Middle frontal gyrus (tissue), 1 donor: ENCODE data around the gene C20orf204.
"Not testable (repeated sequence)": the region's sequence is repeated elsewhere in the genome, so short reads cannot be mapped to it uniquely, and the experiment has no call there.

Source experiments
- DNase-seq: peaks from one replicate; pipeline ENCODE4 v3.0.0-alpha.2; 2015; ENCODE audit warnings: low spot score; ENCODE audit errors: extremely low spot score

Gene C20orf204

DNA sequence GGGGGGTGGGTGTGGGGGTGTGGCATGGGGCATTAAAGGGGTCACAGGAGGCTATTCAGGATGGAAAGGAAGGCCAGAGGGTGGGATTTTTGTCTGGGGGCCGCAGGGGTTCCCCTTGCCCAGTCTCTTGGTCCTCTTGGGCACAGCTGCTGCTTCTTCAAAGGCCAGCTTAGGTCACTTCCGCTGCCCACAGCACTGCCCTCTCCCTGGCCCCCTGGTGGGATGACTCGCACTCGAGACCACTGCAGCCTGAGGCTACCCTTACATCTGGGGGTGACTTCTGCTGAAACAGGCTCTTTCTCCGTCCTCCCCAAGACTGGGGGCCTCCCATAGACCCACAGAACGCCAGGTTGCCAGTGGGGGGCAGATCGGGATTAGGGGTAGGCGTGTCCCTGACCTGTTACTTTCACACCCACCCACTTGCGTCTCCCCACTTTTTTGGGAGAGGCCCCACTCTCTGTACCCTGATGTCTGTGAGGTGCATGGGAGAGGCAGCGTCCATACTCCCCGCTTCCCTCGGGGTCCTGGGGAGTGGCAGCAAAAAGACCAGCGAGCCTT lies 46.9 kb downstream of the C20orf204 start:
- DNase-seq, result no peak

DNA sequence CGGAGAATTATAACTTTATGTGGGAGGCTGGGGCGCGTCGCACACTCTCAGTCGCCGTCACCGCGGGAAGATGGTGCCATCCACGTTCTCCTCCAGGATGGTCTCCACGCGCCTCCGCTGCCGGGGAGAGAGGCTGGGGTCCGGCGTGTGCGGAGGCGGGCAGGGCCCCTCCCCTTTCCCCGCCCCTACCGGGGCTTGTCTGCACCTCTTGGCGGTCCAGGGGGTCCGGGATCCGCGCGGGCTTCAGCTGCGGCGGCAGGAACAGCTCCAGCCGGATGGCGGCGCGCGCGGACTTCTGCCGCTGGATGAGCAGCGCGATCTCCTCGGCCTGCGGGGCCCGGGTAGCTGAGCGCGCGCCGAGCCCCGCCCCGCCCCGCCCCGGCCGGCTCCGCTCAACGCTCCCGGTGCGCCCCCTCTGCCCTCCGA lies 47.4 kb downstream of the C20orf204 start:
- DNase-seq, result no peak

- no peak for DNase-seq
Observed at GRCh38 chr20:64083804-64084684, 48.1 kb downstream of the C20orf204 start, which contains the start of gene LKAAEAR1. Gene LKAAEAR1 (minus strand): TSS chr20:64084398. CDS start chr20:64084219, 179 bp downstream.

DNA sequence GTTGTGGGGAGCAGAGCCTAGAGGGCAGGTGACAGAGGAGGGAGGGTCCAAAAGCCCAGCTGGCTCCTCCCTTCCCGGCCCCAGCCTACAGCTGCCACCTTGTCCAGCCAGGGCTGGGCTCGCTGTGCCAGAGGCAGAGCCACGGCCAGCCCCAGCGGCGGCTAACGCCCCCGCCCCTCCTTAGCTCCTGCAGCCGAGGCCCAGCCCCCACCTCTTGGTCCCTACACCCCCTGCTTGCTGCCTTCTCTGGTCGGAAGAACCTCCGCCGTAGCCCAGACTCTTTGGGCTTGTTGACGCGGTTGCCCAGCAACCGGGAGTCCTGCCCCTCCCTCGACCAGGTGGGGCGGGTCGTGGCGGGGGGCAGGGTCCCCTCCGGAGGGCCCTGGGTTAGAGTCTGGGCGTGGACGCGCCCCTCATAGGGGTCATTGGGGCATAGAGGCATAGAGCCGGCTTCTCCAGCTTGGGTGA lies 48.7 kb downstream of the C20orf204 start:
- no peak for DNase-seq

DNA sequence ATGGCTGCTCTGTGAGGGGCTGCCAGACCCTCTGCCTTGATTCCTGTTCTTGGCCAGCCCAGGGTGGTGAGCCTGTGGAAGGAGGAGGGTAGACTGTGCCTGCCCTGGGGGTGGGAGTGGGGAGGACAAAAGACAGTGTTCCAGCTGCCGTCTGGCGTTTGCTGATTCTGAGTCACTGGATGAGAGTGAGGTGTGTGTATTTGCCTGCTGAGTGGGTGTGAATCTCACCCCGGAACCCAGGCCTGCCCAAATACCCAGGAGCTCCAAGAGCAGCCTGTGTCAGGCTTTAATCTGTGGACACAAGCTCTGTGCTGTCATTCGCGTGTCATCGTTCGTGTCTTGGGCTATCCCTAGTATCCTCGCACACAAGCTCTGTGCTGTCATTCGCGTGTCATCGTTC lies 50.8 kb downstream of the C20orf204 start:
- DNase-seq, result no peak

- not testable (repeated sequence) for DNase-seq
Observed at GRCh38 chr20:64087226-64087825, 51.3 kb downstream of the C20orf204 start.

- not testable (repeated sequence) for DNase-seq
Observed at GRCh38 chr20:64088586-64088985, 52.6 kb downstream of the C20orf204 start.
